Pons (tissue), 1 donor: Measurements from ENCODE around the gene RASSF7.
"Not testable (repeated sequence)": the region's sequence is repeated elsewhere in the genome, so short reads cannot be mapped to it uniquely, and the experiment has no call there.

Source experiments
- DNase-seq: peaks from one replicate; pipeline ENCODE4 v3.0.0-alpha.2; 2016; ENCODE audit warnings: low spot score

The RASSF7 gene

DNA sequence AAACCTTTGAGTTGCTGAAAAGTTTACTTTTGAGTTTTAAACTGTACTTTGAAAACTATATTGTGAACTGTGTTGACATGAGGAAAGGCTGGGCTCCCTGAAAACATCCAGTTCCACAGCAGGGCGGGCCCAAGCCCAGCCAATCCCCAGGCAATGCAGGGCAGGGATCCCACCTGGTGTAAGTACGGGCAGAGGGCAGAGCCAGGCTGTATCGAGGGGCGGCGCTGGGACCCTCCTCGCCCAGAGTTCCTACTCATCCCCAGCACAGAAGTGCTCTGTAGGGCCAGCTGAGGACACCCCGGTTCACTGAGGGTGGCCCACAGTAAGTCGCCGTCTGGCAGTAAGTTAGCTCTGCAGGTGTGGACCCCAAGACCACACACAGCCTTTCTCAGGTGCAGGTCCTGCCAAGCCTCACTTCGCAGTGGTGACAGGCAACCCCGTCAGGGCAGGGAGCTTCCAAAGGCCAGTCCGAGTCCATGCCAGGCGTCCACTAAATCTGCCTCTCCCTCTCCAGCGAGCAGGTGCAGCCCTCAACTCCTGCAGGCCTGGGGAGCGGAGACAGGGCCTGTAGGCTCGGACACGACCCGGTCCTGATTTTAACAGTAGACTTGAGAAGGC is 6.3 kb downstream of the RASSF7 start:
- DNase-seq: no peak

DNA sequence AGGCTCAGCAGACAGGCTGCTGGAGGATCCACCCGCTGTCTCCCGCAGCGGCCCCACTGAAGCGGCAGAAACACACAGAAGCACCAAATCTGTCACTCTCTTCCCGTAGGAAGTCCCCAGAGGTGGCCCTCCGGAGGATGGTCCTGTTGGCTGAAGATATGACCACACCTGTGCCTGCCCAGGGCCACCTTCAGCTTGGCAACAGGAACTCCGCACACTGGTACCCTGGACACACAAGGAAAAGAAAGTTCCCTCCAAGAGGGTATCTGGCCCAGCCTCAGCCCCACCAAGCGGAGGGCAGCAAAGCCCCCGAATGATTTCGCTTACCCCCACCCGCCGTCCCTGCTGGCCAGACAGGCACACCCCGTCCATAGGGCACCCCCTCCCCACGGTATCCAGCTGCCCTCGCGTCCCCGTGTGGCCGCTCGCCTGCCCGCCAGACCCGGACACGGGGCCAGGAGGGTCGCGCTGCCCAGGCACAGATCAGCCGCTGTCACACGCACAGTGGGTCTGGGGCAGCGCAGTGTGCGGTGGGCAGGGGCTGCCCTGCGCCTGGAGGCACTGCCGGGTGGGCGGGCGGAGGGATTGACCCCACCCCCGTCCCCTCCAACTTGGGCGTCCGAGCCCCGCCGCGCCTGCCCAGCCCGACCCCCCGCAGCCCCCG is 7.0 kb downstream of the RASSF7 start:
- DNase-seq: no peak

DNA sequence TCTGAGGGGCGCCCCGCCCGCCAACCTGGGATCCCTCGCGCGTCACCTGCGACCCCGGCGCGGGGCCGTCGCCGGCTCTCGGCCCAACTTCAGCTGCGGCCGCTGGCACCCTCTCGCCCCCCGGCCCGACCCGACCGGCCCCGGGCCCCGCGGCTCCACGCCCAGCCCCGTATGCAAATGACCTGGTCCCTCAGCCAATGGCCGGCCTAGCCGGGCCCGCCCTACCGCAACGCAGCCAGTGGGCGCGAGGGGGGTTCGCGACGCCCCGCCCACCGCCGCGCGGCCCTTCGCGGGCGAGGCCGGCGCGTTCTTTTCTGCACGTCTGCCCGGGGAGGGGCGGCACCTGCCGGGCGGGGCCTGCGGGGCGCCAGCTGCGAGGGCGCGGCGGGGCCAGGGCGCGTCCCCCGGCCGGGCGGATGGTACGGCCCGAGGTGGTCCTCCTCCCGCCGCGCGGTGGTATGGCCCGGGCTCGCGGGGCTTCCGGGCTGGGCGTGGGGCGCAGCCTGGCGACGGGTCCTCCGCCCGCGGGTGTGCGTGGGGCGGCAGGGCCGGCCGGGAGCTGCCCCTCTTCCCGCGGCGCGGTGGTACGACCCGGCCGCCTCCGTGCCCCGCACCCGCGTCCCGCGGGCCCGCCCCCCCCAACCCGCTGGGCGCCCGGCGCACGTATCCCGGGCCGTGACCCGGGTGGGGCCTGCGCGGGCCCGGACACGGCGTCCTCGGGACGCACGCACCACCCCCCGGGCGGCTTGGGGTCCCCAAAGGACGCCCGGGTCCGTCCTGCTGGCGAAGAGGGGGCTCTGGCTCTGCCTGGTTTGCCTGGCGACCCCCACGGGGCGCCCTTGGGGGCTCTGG is 7.8 kb downstream of the RASSF7 start:
- peak; percentile 82 for DNase-seq

DNA sequence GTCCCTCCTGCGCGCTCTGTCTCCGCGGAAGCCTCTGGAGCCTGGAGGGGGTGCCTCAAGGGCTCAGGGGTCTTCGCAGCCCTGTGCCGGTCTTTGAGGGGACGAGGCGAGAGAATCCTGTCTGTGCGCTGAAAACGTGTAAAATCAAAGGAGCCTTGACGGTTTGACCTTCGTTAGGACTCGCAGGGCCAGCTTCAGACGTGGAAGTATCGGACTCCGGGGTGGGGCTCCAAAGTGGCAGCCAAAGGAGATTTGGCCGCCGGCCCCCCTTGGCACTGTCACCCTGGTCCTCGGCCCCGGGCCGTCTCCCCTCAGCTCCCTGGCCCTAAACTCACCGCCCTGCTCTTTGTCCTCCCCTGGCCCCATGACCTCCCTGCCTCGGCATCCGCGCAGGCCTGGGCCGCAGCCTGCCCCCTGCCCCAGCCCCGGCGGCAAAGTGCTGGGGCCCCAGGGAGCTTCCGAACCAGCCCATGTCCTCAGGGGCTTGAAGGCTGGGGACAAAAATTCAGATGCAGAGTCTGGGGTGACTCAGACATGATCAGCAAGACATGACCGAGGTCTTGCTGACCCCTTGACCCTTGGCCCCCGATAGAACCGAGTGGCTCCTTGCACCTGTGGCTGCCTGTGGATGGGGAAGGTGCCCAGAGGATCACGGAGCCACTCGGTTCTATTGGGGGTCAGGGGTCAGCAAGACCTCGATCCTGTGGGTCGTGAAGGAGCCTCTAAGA is 8.6 kb downstream of the RASSF7 start:
- no peak for DNase-seq

DNA sequence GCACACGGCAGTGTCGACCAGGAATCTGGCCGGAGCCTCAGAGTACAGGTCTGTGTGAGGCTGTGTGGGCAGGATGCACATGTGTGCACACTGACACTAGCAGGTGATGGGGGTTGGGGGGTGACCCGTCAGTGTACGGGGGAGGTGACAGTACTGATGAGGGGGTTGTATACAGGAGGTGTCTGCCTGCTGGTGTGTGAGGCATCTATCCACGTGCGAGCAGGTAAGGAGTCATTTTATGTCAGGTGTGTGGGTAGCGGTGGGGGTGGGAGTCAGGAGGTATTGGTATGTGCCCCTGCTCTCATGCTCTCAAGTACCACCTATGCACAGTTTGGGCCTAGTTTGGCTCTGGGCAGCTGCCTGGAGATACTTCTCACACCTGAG is 11.0 kb downstream of the RASSF7 start:
- no peak for DNase-seq

DNA sequence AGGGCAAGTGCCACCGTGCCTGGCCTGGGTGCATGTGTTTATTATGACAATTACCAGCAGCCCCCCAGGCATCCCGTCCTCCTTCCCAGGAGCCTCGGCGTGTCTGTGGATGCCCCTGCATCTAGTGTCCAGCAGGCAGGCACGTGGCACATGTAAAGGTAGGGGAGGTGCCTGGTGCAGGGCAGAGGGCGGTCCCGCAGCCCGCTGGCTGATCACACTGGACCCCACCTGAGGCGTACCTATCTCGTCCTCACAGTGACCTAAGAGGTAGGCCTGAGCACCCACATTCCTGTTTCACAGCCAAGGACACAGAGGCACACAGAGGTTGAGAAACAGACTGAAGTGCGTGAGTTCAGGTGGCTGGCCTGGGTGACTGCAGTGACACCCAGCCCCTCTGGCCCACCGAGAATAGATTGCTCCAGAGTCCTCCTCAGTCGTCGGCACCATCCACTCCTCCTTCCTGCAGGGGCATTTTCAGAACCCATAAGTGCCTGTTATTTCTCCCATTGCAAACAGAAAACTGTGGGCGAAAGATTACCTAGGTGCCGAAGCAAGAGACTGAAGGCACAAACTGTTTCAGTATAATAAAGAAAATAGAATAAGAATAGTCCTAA is 12.5 kb downstream of the RASSF7 start:
- no peak for DNase-seq

DNA sequence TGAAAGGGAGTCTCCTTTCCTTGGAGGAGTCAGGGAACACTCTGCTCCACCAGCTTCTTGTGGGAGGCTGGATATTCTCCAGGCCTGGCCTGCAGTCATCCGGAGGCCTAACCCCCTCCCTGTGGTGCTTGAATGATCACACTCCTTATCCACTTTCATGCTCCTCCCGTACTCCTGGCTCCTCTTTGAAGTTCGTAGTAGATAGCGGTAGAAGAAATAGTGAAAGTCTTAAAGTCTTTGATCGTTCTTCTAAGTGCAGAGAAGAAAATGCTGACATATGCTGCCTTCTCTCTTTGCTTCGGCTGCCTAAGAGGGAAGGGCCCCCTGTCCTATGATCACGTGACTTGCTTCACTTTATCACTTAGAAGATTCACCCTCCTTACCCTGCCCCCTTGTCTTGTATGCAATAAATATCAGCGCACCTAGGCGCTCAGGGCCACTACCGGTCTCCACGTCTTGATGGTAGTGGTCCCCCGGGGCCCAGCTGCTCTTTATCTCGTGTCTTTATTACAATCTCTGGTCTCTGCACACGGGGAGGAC is 13.3 kb downstream of the RASSF7 start:
- not testable (repeated sequence) for DNase-seq

DNA sequence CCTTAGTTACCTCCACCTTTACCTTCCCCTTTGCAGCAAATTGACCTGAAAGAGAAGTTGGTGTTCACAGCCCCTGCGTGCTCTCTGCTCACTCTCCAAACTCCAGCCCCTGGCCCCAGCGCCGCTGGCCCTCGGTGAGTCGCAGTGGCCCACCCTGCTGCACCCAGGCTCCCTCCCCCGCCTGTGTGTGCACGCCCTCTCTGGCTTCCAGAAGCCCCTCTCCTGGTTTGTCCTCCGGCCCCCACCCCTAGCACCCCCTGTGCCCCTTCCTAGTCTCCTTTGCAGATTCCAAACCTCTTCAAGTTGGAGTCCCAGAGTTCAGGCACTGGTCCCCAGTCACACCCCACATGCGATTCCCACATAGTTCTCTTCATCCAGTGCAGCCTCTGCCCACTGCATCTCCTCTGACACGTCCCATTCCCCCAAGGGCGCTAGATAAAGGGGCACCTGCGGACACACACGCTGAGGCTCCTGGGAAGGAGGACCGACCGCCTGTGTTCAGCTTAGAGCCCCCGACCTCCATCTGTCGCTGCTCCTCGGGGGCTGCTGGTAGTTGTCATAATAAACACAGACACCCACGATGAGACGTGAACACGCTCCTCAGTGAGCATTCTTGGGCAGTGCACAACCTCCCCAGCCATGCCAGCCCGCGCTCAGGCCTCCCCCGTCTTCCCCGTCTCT is 14.0 kb downstream of the RASSF7 start:
- DNase-seq: no peak

DNA sequence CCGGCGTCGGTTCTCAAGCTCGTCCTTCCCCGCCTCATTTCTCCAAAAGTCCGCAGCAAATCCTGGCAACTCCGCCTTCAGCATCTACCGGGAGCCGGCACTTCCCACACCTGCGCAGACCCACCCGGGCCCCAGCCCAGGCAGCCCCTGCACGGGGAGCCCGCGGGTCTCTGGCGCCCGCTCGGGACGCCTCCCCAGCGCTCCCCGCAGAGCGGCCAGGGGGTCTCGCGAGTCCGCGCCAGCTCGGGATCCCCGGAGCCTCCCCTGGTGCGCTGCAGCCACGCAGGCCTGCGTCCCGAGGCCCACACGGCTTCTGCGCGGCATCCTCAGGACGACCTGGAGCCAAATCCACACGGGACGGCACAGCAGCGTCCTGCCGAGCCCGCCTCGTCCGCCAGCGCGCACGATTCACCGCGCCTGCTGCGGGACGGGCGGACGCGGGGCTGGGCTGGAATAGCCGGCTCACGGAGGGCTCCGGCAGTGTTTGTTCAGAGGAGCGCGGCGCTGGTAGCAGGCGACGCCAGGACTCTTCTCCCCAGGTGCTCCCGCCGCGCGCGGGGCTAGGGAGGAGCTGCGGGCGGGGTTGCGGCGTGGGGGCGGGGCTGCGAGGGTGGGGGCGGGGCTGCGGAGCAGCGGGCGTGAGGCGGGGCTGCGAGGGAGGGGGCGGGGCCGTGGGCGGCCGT is 14.7 kb downstream of the RASSF7 start:
- peak; percentile 71 for DNase-seq

DNA sequence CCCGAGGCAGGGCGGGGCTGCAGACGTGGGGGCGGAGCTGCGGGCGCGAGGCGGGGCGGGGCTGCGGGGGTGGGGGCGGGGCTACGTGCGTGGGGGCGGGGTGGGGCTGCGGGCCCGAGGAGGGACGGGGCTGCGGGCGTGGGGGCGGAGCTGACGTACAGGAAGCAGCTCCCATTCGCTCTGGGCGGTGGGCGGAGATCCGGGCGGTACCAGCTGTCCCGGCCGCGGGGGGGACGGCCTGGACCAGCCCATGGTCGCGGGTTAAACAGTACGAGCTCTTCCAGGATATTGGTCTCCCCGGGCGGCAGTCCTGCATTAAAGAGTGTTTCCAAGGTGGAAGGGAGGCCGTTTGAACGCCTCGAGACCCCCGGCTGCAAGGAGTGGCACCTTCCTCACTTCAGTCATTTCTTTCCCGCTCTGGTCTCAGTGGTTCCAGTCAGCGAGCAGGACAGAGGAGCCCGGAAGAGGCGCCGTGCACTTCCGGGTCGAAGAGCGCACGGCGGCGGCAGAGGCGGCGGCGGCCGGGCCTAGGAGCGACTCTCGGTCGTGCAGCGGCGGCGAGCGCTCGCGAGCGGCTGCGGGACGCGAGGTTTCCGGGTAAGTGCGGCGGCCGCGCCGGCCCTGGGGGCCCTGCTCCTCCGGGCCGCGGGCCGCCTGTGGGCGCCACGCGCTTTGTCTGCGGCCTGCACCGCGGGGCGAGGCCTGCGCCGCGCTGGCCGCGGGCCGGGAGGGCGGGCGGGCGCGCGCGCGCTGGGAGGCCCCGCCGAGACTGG is 15.4 kb downstream of the RASSF7 start, which contains the start of gene PHRF1:
TSS of gene PHRF1 (plus strand) at position 475 of the 773 bp plus-strand sequence. CDS start 5,043 bp downstream, outside the sequence.
- peak; percentile 93 for DNase-seq

DNA sequence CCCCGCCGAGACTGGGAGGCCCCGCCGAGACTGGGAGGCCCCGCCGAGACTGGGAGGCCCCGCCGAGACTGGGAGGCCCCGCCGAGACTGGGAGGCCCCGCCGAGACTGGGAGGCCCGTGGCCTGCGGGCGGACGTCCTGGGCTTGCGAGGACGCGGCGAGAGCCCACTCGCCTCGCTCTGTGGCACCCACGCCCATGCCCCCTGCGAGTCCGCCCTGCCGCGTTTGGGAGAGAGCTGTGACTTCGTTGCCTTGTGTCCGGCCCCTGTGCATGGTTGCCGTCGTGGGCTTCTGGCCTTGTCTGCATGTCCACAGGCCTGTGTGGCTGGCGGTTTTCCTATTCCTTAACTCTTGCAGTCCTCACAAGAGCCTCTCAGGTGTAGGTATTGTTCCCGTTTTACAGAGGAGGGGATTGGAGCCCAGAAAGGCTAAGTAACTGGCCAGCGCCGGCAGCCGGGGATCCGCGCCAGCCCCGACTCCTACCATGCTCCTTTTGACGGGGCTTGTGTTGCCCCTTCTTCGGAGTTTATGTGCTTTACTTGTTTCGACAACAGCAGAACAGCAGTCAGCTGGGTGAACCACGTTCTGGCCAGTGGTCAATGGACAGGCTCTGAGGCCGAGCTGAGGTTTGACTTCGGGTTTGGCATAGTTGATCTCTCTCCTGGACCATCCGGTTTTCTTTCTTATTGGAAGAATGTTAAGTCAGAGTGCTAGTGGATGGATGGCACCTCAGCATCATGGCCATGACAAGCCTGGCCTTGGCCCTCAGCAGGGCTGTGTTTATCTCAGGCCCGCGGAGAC is 16.2 kb downstream of the RASSF7 start:
- no peak for DNase-seq

DNA sequence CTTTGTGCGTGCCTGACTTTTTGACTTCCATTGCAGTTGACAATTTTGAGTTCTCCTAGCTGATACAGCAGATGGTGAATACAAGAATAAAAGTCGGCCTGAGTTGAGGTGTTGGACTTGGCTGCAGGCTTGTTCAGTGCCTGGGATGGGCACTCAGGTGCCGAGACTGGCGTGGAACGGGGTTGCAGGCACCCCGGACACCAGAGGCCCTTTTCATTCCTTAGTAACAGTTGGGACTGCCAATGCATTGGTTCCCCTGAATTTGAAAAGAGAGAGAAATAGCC is 16.8 kb downstream of the RASSF7 start:
- no peak for DNase-seq

DNA sequence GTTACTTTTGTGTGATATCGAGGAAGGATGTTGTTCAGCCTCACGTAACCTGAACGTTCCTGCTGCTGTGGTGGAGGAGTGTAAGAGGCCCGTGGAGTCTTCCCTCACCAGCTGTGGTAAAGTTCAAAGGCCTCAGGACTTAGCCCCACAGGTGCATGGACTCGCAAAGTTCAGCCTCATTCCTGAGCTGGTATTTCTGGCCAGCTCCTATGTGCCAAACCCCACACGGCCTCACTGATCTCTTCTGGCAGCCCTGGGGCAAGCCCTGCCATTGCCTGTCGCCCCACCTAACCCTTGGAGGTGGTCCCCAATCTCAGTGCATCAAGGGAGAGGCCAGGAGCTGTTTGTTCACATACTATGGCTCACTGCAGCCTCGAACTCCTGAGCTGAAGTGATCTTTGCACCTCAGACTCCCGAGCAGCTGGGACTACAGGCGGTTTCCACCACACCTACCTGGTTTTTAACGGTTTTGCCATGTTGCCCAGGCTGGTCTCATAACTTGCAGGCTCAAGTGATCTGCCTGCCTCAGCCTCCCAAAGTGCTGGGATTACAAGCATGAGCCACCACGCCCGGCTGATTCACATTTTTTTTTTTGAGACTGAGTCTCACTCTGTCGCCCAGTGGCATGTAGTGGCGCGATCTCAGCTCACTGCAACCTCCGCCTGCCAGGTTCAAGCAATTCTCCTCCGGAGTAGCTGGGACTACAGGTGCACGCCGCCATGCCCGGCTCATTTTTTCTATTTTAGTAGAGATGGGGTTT is 17.7 kb downstream of the RASSF7 start:
- no peak for DNase-seq

DNA sequence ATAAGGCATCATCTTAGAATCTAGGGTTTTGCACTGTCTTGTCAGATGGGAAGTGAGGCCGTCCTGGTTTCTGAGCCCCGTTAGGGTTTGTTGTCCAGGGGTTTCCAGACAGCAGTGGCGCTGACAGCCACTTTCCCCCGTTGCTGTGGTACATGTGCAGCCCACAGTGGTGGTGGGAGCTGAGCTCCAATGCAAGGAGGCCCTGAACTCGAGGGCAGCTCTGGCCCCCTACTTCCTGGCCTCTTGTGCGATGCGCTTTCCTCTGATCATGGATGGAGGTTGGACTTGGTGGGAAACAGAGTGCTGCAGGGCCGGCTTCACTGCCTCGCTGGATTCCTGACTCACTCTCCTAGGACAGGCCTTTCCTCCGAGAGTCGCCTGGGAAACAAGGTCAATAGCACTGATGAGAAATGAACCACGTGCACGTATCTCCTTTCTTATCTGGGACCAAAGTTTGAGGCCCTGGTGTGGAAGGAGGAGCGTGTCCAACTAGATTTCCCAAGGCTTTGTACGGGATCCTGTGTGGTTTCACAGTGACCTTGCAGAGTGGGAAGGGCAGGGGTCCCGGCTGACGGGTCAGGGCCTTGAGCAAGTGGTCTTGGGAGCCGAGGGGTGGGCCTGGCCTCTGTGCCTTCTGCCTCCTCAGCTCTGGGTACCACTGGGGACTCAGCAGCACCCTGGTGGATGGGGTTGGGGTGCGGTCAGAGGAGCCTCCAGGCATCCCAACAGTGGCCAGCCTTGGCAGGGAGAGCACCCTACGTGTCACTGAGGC is 19.2 kb downstream of the RASSF7 start:
- no peak for DNase-seq

DNA sequence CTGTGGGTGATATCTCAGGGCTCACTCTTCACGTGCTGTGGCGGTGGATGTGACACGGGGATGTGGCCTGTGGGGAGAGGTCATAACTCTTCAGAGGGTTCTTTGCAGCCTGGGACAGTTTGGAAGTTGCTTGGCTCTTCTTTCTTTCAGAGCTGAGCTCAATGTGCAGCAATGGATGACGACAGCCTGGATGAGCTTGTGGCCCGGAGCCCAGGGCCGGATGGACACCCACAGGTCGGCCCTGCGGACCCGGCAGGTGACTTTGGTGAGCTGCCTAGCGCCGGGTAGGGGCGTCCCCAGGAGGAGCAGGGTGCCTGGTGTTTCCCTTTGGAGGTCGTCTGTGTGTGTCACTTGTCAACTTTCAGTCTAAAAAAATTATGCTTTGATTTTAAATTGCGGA is 20.6 kb downstream of the RASSF7 start:
- no peak for DNase-seq

DNA sequence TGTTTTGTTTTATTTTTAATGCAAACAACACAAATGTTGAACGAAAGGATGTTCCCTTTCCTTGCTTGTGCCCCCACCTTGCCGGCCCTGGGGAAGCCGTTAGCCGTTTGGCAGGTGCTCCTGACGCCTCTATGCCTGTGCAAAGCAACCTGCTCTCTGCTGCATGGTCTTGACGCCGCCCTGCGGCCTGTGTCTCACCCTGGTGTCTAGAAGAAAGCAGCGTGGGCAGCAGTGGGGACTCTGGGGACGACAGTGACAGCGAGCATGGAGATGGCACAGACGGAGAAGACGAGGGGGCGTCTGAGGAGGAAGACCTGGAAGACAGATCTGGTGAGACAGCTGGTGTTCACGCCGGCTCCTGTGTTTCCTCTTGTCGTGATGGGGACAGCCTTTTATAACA is 21.0 kb downstream of the RASSF7 start:
- no peak for DNase-seq

DNA sequence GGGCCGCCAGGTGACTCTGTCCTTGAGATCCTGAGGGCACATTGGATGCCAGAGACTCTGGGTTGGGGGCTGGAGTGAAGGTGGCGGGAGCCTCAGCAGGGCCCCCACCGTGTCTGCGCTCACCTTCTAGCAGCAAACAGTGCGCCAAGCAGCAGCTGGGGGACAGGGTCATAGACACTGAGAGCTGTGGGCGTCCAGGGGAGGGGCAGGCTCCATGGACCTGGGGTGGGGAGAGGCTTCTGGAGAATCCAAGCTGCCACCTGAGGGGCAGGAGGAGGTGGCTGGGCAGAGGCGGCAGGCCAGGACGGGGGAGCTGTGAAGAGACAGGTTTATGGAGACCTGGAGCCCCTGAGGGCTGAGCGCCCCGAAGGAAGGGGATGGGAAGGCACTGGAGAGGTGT is 23.5 kb downstream of the RASSF7 start:
- no peak for DNase-seq
